ENCODE results near the gene ZZZ3. TPM values are rescaled to one million over a fixed set of nuclear protein-coding genes. Genes with fewer than 3 reads are reported as not detected.

Gene ZZZ3
- 73.0 and 86.5 TPM in 2 replicates for total RNA-seq

GRCh38 chr1:77682460-77683159 is at the start of gene ZZZ3:
Gene ZZZ3 (minus strand): TSS chr1:77682658. CDS start chr1:77633354, 49,304 bp downstream.

Small RNA genes lying within 50 kb of the gene (small RNA-seq; reads per million reads assigned to genes)
- gene RN7SL370P = not detected

Other genes with a start within 250 kb of the ZZZ3 start
- 105 and 122 TPM in 2 replicates for gene USP33, start 77.2 kb upstream of the ZZZ3 start, total RNA-seq
- gene MIGA1, start 97.0 kb upstream of the ZZZ3 start, total RNA-seq = 21.2 and 27.6 TPM in 2 replicates
- gene NEXN, start 206.0 kb upstream of the ZZZ3 start, total RNA-seq = 10.4 and 18.9 TPM in 2 replicates

All from articular chondrocyte of knee joint (primary cell).